KOPT-K1 (cell line): ENCODE results near the gene KATNAL1.
A peak's percentile ranks its signal among the peaks of the same experiment; 100 is the strongest.
"Not testable (repeated sequence)": the region's sequence is repeated elsewhere in the genome, so short reads cannot be mapped to it uniquely, and the experiment has no call there.

ENCODE experiments used
- H3K27ac ChIP-seq: fragments of 200-600 bp; sonication (generic); 2 replicates; pipeline ENCODE4 v1.5.1; 2016; ENCODE audit warnings: antibody characterized with exemption, mild to moderate bottlenecking, low read depth, low read length; ENCODE audit not compliant: poor library complexity, severe bottlenecking
- H3K36me3 ChIP-seq: fragments of 200-600 bp; sonication (generic); 2 replicates; pipeline ENCODE4 v1.5.1; 2017; ENCODE audit warnings: antibody characterized with exemption, mild to moderate bottlenecking, low read length, moderate library complexity; ENCODE audit not compliant: insufficient read depth
- H3K9me3 ChIP-seq: fragments of 200-600 bp; sonication (generic); 2 replicates; pipeline ENCODE4 v1.5.1; 2017; ENCODE audit warnings: antibody characterized with exemption, low read length, mild to moderate bottlenecking; ENCODE audit not compliant: insufficient read depth, poor library complexity, severe bottlenecking

KATNAL1 gene

DNA sequence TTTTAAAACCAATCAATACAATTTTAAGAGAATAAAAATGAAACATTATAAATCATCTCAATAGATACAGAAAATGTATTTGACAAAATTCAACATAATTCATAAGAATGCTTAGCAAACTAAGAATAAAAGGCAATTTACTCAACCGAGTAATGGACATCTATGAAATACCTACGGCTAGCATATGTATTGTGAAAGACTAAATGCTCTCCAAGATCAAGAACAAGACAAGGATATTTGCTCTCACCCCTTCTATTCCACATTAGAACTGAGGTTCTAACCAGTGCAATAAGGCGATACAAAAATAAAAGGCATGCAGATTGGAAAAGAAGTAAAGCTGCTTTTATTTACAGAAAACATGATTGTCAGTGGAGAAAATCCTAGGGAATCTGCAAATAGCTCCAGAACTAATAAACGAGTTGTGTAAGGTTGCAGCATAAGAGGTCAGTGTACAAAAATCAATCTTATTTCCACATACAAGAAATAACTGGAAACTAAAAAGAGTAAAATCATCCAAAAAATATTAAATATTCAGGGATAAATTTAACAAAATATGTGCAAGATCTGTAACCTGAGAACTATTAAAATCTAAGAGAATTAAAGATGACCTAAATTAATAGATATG lies 16.4 kb downstream of the KATNAL1 start:
- H3K9me3 ChIP-seq: no peaks in the 10 kb centered on the region
- H3K27ac ChIP-seq: no peak overlapping the region
- no peaks in the 10 kb centered on the region for H3K36me3 ChIP-seq

DNA sequence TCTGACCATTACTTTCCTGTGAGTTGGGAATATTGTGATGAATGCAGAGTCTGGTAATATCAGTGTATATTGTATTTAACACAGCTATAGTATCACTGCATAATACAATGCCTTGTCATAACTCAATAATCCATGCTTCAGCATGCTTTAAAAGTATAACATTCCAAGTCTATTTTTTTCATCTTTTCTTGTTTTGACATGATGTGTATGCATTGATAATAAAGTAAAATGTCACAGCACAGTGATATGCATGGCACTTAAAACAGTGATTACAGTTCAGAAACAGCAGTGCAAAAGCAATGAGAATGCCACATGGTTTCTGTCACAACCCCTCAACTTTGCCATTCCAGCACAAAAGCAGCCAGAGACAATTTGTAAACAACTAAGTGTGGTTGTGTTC lies 17.8 kb downstream of the KATNAL1 start:
- no peaks in the 10 kb centered on the region for H3K36me3 ChIP-seq
- H3K27ac ChIP-seq: no peak overlapping the region
- peaks cover 12% of the 10 kb centered on the region for H3K9me3 ChIP-seq

DNA sequence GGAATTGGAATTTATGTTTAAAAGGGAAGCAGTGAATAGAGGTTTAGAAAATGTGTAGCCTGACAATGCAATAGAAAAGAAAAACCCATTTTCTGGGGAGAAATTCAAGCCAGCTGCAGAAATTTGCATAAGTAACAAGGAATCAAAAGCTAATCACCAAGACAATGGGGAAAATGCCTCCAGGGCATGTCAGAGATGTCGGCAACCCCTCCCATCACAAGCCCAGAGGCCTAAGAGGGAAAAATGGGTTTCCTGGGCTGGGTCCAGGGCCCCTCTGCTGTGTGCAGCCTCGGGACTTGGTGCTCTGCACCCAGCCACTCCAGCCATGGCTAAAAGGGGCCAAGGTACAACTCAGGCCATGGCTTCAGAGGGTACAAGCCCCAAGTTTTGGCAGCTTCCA lies 21.3 kb downstream of the KATNAL1 start:
- Histone ChIP-seq H3K36me3 (peaks cover 11% of the 10 kb centered on the region), H3K9me3 (peaks cover 12% of the 10 kb centered on the region)
- H3K27ac ChIP-seq: not testable (repeated sequence)

GRCh38 chr13:30276178-30276577 lies 31.2 kb downstream of the KATNAL1 start:
- H3K9me3 ChIP-seq: peaks cover 12% of the 10 kb centered on the region
- no peak overlapping the region for H3K27ac ChIP-seq
- peaks cover 40% of the 10 kb centered on the region for H3K36me3 ChIP-seq

GRCh38 chr13:30274083-30274482 lies 33.3 kb downstream of the KATNAL1 start:
- H3K36me3 ChIP-seq: peaks cover 29% of the 10 kb centered on the region
- no peak overlapping the region for H3K27ac ChIP-seq
- H3K9me3 ChIP-seq: peaks cover 15% of the 10 kb centered on the region

GRCh38 chr13:30270035-30270434 lies 37.3 kb downstream of the KATNAL1 start:
- not testable (repeated sequence) for H3K36me3 ChIP-seq, H3K27ac ChIP-seq
- H3K9me3 ChIP-seq: peaks cover 11% of the 10 kb centered on the region

GRCh38 chr13:30268673-30269072 lies 38.7 kb downstream of the KATNAL1 start:
- Histone ChIP-seq H3K9me3 (peaks cover 7% of the 10 kb centered on the region), H3K27ac (no peak overlapping the region)

DNA sequence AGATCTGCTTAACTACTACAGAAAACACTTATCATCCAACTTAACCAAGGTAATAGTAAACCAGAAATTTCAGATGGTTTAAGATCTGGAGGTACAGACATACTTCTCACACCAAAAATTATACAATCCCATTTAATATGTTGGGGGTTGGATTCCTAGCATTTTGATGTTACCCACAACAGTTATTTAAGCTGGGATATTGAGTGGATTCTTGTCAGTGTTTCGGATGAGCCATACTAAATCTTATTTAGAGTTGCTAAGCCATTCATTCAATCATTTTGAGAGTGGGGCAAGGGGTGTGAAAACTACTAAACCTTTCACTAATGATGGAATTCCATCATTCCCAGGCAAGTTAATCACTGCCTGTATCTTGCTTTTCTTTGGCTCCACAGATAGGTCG lies 40.6 kb downstream of the KATNAL1 start:
- Histone ChIP-seq H3K36me3 (no peaks in the 10 kb centered on the region), H3K27ac (no peak overlapping the region), H3K9me3 (peaks cover 7% of the 10 kb centered on the region)

More at GRCh38 chr13:30268673-30269072, 38.7 kb downstream of the KATNAL1 start:
- no peaks in the 10 kb centered on the region for H3K36me3 ChIP-seq

- H3K9me3 ChIP-seq, H3K27ac ChIP-seq: not testable (repeated sequence)
- H3K36me3 ChIP-seq: peaks cover 11% of the 10 kb centered on the region
Measured at GRCh38 chr13:30259149-30259733, 48.1 kb downstream of the KATNAL1 start.

DNA sequence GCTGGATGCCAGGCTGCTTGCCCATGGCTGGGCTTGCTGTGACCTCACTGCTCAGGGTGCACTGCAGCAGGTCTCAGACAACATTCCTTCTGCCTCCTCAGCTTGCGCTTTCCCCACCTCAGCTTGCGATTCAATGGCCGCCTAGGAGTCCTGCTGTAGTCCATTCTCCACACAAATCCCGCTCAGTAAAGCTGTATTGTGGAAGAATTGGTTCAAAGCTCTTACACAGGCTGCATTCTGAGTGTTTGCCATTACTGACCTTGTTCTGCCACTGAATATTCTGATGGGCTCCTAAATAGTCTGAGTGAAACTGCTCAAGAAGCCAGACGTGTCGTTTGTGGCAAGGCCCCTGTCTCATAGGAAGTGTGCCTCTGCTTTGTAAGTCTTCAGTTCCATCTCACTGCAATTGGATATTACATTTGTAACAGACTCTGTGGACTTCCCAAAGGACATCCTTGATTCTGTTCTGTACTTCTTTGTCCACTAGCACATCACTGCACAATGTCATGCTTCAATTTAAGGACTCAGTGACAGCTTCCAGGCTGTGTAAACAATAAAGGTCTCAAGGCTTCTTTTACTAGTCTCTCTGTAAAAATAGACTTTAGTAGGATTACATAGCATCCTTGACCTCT lies 49.8 kb downstream of the KATNAL1 start:
- peak overlapping the region; percentile 52 for H3K27ac ChIP-seq

GRCh38 chr13:30256713-30257467 lies 50.5 kb downstream of the KATNAL1 start:
- Histone ChIP-seq H3K9me3 (no peaks in the 10 kb centered on the region), H3K36me3 (peaks cover 28% of the 10 kb centered on the region), H3K27ac (peak overlapping the region; percentile 52)

More for the DNA sequence above, 49.8 kb downstream of the KATNAL1 start:
- no peaks in the 10 kb centered on the region for H3K9me3 ChIP-seq
- peaks cover 27% of the 10 kb centered on the region for H3K36me3 ChIP-seq

DNA sequence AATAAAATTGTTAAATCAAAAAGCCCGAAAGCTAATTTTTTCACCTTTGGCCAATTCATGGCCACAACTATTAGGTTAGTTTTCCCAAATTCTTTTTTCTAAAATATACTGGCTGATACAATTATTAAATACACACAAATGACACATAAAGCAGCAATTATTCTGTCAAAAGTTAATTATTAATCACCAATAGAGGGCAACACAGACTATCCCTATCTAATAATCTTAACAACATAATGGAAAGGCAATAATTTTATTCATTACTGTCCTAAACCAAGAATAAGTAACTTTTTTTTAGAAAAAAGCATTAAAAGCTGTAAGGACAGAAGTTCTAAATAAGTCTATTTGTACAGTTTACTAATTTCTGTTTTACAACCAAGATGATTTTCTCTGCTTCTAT lies 51.7 kb downstream of the KATNAL1 start:
- Histone ChIP-seq H3K36me3 (peaks cover 28% of the 10 kb centered on the region), H3K9me3 (no peaks in the 10 kb centered on the region), H3K27ac (no peak overlapping the region)

DNA sequence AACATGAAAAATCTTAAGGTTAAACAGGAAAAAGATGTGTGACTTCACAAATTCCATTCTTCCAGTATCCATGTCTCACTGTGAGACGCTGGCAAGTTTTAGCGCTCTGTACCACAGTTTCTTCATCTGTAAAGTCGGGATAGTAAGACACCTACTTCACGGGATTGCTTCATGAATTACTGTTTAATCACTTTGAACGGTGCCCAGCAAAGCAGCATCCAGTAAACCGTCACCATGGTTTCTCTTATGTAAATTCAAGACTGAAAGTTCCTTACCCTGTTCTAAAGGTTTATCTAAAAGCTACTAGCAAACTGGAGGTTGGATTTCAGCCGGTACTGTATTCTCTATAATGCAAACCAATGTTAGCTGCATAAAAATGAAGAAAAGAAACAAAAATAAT lies 53.5 kb downstream of the KATNAL1 start:
- H3K36me3 ChIP-seq: peaks cover 41% of the 10 kb centered on the region
- H3K27ac ChIP-seq: no peak overlapping the region
- peaks cover 14% of the 10 kb centered on the region for H3K9me3 ChIP-seq

DNA sequence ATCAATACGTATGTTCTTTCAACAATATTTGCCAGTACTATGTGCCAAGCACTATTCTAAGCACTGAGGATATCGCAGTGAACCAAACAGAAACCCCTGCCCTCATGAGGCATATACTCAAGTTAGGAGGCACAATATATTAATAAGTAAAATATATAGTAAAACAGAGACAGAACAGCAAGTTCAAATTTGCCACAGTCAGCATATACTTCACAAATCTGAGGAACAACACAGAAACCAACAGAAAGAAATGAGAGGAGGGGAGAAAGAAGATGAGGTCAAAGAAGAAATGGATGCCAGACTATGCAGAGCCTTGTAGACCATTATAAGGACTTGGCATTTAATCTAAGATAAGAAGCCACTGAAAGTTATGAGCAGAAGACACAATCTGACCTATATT lies 59.9 kb downstream of the KATNAL1 start:
- H3K9me3 ChIP-seq: peaks cover 21% of the 10 kb centered on the region
- H3K36me3 ChIP-seq: peaks cover 13% of the 10 kb centered on the region; the same call in 1 of the 2 replicates
- no peak overlapping the region for H3K27ac ChIP-seq

DNA sequence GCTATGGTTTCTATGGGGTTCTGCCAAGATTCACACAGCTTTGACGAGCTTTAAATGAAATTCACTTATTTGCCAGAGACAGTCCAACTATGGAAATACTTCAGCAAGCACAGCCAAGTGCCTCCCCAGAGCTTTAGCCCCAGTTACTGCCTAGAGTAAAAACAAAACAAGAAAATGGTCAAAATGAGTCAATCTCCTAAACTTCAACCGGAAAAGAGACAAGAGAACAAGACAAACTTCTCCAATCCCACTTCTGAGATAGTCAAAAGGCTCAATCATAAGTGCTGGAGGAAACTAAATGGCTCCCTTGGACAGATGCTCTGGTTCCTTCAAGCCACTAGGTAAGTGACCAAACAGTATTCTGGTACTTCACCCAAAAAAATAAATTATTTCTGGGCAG lies 65.8 kb downstream of the KATNAL1 start:
- Histone ChIP-seq H3K36me3 (peaks cover 14% of the 10 kb centered on the region; the same call in 1 of the 2 replicates), H3K9me3 (peaks cover 6% of the 10 kb centered on the region), H3K27ac (no peak overlapping the region)
